NCI-H2196 (cell line): ENCODE measurements around the gene TMPO.
"Not testable (repeated sequence)": the region's sequence is repeated elsewhere in the genome, so short reads cannot be mapped to it uniquely, and the experiment has no call there.

ENCODE experiments used
- DNase-seq: peaks from one replicate; lab custom pipeline; 2025; ENCODE audit not compliant: unreplicated experiment; lab: John Stamatoyannopoulos, UW

Gene TMPO

GRCh38 chr12:98511806-98512205 lies 3.6 kb upstream of the TMPO start:
- not testable (repeated sequence) for DNase-seq

DNA sequence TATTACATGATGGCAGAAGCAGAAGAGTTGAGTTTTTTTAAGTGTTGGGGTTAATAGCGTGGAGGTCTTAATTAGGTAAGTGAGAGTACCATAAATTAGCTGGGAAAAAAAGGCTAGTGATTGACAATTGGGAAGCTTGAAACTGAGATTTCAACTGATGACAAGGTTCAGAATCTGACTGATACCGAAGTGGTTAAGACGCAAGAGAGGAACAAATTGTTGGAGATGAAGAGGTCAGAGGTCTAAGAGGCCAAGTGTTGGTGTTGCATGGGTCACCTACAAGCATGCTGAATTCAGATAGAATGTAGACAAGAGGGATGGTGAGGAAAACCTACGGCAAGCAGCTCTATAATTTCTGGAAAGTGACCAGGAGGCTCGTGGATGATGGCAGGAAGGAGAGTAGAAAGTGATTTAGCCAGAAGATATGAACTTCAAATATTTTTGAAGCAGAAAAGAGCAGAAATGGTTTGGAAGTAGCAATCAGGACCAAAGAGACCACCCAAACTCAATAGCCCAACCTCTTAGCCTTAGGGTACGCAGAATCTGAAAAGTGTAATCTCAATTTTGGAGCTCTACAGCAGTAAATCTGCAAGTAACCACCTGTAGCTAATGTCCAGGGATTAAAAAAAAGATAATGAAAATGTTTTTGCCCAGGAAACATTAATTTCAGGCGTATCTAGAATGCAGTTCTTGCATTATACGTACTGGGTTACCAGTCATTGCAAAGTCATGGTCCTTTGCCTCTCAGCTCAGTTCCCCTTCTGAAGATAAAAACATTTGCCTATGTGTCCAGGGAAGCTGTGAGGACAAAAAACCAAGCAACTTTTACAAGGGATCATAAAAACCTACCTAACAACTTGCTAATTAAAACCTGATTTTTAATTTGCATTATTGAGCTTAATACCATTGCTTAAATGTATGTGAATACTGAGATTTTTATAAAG lies 1.7 kb upstream of the TMPO start:
- no peak for DNase-seq

GRCh38 chr12:98514982-98515286 lies 456 bp upstream of the TMPO start:
- no peak for DNase-seq

- DNase-seq: peak; percentile 92
Observed at GRCh38 chr12:98516111-98516873, 902 bp downstream of the TMPO start.

GRCh38 chr12:98519257-98519907 lies 4.0 kb downstream of the TMPO start:
- no peak for DNase-seq

DNA sequence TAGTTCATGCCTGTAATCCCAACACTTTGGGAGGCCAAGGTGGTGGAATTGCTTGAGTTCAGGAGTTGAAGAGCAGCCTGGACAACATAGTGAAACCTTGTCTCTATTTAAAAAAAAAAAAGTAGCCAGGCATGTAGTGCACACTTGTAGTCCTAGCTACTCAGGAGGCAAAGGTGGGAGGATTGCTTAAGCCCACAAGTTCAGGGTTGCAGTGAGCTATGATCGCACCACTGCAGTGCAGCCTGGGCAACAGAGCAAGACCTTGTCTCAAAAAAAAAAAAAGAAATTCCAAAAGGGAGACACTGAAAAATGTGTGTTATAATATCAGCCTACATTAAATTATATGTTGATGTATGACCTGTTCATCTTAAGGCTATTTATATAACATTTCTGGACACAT lies 14.7 kb downstream of the TMPO start:
- no peak for DNase-seq

GRCh38 chr12:98532687-98533304 lies 17.4 kb downstream of the TMPO start:
- peak; percentile 51 for DNase-seq

GRCh38 chr12:98533723-98534251 lies 18.4 kb downstream of the TMPO start:
- no peak for DNase-seq

DNA sequence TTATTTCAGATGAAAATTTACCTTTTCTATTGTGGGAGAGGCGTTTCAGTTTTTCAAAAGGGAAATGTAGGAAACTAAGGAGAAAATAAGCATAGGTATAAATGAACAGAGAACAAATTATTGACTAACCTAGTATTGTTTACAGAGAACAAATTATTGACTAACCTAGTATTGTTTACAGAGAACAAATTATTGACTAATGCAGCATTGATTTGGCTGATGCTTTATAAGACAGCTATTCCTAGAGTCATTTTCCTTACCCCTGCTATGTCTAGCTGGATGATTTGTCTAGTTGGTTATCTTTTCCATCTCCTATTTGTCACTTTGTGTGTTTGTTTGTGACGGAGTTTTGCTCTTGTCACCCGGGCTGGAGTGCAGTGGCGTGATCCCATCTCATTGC lies 22.6 kb downstream of the TMPO start:
- DNase-seq: no peak

DNA sequence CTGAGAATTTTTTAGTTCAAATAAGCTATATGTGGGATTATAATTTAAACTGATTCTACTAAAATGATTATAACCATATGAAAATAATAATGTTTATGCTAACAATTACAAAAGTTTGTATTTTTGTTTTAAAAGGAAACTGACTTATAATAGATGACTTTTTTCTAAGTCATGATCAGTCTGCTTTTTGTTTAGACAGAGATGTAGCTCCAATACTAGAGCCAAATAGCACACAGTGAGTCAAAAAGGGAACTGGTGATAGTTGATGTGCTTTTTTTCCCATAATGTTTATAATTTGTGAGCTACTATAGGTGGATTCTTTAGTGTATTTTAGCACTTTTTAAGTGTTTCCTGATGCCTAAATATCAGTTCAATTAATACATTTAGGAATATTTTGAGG lies 28.3 kb downstream of the TMPO start:
- no peak for DNase-seq

DNA sequence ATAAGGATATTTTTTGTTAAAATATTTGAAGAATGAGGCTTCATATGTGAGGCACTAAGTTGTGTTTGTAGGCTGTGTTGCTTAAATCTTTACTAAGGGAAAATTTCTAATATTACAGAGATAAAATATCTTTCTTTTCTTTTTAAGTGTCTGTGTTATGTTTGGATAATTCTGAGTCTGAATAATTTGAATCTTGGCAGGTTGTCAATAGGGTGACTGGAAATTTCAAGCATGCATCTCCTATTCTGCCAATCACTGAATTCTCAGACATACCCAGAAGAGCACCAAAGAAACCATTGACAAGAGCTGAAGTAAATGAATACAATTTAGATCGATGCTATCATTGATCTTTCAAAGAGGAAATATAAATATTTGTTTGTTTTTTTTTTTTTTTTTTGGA lies 29.4 kb downstream of the TMPO start:
- DNase-seq: no peak

GRCh38 chr12:98549371-98550110 lies 34.2 kb downstream of the TMPO start:
- DNase-seq: no peak

- DNase-seq: no peak
Observed at GRCh38 chr12:98551787-98552186, 36.4 kb downstream of the TMPO start.

DNA sequence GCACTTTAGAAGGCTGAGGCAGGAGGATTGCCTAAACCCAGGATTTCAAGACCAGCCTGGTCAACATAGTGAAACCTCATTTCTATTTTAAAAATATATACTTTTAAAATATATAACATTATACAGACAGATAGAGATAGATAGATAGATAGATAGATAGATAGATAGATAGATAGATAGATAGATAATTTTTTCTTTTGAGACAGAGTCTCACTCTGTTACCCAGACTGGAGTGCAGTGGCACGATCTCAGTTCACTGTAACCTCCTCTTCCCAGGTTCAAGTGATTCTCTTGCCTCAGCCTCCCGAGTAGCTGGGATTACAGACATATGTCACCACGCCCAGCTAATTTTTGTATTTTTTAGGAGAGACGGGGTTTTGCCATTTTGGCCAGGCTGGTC lies 42.7 kb downstream of the TMPO start:
- DNase-seq: not testable (repeated sequence)

DNA sequence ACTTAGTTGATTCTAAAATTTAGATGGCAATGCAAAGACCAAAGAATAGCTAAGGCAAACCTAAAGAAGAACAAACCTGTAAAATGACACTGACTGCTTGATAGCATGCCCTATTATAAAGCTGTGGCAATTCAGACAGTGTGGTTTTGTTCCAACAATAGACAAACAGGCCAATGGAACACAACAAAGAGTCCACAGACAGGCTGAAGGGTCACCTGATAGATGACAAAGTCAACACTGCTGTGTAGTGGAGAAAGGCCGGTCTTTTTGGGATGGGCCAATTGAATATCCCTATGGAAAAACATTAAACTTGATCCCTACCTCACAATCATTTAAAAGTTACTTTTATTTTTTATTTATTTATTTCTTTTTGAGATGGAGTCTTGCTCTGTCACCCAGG lies 44.3 kb downstream of the TMPO start:
- DNase-seq: no peak

GRCh38 chr12:98561846-98562245 lies 46.5 kb downstream of the TMPO start:
- no peak for DNase-seq

DNA sequence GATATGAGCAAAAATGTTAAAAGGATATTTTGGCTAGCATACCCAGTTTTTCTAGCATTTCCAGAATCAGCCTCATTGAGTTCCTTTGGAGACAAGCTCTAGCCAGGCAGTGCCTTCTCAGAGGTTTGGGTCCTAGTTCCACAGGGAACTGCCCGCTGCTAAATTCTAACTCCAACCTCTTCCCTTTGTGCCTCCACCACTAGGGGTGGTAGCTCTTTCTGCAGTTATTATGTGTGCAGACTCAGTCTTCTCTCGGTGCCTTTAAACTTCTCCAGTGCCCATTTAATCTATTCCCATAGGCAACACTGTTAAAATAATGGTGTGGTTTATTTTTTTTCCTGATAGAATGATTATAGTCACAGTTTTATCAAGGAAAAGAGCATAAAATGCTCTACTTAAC lies 56.6 kb downstream of the TMPO start:
- no peak for DNase-seq

GRCh38 chr12:98574110-98574509 lies 58.7 kb downstream of the TMPO start:
- no peak for DNase-seq

DNA sequence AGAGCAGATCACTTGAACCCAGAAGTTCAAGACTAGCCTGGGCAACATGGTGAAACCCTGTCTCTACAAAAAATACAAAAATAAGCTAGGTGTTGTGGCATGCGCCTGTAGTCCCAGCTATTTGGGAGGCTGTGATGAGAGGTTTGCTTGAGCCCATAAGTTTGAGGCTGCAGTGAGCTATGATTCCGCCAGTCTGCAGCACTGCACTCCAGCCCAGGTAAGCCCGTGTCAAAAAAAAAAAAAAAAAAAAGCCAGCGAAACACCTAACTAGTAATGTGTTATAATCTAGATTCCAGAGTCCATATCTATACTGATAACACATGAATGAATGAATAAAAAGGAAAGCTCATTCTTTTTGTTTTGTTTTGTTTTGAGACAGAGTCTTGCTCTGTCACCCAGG lies 59.6 kb downstream of the TMPO start:
- no peak for DNase-seq

GRCh38 chr12:98576795-98577194 lies 61.4 kb downstream of the TMPO start:
- DNase-seq: not testable (repeated sequence)
